NOMO-1 treated with dmso at 0.1 percent for 144 hours (cell line): ENCODE measurements around the gene ASB16.
A peak's percentile ranks its signal among the peaks of the same experiment; 100 is the strongest.
"Not testable (repeated sequence)": the region's sequence is repeated elsewhere in the genome, so short reads cannot be mapped to it uniquely, and the experiment has no call there.

Experiments used
- DNase-seq: peaks from one replicate; lab custom pipeline; 2025; ENCODE audit not compliant: unreplicated experiment; lab: John Stamatoyannopoulos, UW

The ASB16 gene, protein sequence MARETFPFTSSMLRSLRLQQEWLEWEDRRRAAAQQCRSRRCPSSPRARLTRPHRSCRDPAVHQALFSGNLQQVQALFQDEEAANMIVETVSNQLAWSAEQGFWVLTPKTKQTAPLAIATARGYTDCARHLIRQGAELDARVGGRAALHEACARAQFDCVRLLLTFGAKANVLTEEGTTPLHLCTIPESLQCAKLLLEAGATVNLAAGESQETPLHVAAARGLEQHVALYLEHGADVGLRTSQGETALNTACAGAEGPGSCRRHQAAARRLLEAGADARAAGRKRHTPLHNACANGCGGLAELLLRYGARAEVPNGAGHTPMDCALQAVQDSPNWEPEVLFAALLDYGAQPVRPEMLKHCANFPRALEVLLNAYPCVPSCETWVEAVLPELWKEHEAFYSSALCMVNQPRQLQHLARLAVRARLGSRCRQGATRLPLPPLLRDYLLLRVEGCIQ

DNA sequence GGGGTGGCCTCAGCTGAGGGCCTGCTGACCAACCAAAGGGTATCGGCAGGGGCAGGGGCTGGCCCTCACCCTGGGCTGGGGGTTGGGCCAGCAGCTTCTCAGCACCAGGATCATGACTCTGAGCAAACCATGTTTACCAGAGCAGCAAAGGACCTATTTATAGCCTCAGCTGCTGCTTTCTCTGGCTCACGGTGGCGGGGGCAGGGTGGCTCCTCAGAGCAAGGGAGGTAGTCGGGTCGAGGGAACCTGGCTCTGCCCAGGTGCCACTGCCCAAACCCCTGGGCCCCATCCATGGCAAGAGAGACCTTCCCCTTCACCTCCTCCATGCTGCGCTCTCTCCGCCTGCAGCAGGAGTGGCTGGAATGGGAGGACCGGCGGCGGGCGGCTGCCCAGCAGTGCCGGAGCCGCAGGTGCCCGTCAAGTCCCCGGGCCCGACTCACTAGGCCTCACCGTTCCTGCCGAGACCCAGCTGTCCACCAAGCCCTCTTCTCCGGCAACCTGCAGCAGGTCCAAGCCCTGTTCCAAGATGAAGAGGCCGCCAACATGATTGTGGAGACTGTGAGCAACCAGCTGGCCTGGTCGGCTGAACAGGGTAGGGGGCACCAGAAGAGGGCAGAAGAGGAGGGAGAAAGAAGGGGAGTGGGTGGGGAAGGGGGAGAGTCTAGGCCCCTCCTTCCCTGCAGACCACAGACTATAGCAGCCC is at the start of gene ASB16:
TSS of gene ASB16 (plus strand) at position 206 of the 703 bp plus-strand sequence. CDS start at position 292, 86 bp downstream.
- DNase-seq = no peak

DNA sequence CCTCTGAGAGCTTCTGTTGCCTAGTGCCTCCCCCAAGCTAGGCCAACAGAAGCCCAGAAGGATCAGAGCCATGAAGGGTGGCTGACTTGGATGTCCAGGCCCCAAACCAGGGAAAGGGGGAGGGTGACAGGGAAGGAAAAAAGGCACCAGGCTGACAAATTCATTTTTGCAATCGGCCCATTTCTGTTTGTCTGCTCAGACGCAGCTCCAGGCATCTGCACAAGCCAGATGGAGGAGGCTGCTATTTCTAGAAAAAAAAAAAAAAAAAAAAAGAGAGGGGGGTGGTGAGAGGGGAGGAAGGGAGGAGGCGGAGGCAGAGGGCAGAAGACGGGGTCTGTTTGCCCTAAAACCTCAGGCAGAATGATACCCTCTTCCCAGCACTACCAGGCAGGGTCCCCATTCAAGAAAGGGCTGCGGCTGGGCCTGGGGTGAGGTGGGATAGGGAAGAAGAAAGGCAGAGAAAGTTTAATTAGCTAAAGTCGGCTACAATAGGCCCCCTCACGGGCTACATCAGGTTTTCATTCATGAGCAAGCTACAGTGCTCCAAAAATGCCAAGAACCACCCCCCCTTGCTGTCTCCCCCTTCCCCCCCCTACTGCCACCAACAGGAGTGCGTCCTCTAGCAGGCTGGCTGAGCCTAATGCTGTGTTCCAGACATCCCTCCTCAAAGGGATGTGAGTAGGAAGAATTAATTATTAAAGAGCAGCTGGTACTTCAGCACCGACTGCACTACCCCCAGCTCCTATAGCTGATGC is 49.5 kb upstream of the ASB16 start:
- no peak for DNase-seq

DNA sequence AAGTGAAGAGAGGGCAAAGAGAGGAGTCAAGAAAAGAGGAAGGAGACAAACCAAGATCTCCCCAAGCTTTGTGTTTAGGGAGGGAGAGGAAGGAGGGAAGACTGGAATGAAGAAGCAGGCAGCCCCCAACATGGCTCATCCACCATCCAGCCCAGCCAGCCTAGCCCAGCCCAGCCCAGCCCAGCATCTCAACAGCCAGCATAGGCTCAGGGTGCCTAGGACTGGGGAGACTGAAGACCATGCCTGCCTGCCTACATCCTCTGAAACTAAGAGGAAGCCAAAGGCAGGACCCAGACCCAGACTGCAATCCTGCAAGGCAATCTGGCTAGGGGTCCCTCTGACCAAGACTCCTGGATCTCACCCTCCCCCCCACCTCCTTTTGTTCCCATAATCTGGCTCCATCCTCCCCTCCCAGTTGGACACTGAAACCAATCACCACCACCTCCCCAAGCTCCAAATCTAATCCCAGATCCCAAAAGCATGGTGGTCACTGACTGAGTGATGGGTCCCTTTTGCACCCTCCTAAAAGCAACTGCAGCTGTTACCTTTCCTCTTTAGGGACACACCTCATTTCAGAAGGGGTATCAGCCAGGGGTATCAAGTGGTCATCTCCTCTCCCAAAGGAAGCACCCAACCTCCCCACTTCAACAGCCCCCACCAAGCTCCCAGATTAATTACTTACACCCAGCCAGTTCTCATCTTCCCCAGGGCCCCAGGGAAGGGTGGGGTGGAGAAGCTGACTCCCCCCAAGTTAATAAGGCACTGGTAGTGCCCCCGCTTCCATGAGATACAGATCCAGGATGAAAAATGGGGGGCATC is 48.3 kb upstream of the ASB16 start:
- DNase-seq = no peak

DNA sequence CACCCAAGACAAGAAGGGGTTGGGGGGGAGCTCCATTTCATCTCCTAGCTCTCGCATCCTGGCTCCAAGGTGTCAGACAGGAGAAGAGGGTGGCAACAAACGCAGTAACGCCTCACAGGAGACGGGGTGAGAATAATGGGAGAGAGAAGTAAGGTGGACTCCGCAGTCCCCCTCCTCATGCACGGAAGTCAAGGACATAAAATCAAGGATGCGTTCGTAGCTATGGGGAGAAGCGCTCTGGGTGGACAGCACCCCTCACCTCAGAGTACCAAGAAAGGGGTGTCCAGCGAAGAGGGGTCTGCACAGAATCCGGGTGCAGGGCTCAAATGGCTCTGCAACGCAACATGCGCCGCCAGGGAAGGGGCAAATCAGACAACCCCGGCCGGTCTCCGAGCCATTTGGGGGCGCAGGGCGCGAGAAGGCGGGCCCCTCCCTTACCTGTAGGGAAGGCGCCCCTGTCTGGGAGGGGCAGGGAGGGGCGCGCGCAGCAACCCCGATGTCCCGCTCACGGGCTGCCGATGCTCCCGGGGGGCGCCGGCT is 47.6 kb upstream of the ASB16 start:
- DNase-seq = no peak

DNA sequence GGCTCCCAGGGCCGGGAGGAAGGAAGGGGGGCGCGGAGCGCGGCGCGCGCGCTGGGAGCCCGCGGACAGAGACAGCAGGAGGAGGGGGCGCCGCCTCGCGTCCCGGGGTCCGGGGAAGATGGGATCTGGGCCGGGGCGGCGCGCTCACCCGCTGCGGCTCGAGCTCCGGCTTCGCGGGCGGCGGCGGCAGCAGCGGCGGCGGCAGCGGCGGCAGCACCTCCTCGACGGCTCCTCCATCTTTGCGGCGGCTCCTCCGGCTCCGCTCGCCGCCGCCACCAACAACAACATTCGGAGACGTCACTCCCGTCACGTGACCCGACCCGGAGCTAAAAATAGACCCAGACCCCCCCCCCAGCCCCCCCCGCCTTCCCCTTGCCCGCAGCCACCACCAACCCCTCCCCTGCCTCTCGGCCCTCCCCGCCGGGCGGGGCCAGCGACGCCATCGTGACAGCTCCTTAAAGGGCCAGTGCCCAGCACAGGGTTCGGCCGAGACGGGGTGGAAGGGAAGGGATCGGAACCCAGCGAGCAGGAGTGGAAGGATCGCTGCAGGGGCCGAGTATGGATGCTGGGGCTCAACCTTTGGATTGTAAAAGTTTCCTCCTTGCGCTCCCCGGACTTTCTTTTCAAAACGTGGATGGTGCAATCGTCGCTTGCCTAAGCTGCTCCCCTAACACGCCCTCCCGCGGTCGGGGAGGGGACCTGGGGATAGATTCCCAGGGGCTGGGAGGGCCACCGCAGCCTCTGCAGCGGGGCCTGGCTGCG is 47.0 kb upstream of the ASB16 start, which contains the start of gene HDAC5:
TSS of gene HDAC5 (minus strand) at position 286 of the 762 bp plus-strand sequence. CDS start 6,126 bp downstream, outside the sequence.
- DNase-seq = peak; percentile 92

DNA sequence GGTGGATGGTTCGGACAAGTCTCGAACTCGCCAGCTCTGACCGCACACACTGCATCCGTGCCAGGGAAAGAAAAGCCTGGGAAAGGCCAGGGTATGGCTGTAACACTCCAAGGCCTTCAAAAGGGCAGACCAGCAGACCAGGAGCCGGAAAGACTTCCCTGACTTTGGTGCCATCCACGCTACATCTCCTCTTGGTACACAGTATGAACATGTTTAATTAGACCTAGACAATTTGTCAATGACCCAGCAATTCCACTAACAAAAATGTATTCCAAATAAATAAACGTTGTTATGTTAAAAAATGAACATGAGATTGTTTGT is 46.4 kb upstream of the ASB16 start:
- DNase-seq = no peak

DNA sequence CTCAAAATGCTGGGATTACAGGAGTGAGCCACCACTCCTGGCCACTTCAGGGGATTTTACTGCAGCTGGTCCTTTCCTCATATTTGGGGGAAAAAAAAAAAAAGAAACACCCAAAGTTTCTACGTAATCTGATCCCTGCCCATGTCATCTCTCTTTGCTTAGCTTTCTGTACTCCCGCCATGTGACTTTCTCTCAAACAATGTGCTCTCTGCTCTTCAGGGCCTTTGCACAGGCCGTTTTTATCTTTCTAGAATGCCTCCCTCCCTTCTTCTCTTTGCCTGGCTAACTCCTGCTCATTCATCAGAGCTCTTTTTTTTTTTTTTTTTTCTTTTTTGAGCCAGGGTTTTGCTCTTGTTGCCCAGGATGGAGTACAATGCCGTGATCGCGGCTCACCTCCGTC is 42.1 kb upstream of the ASB16 start:
- DNase-seq = no peak

DNA sequence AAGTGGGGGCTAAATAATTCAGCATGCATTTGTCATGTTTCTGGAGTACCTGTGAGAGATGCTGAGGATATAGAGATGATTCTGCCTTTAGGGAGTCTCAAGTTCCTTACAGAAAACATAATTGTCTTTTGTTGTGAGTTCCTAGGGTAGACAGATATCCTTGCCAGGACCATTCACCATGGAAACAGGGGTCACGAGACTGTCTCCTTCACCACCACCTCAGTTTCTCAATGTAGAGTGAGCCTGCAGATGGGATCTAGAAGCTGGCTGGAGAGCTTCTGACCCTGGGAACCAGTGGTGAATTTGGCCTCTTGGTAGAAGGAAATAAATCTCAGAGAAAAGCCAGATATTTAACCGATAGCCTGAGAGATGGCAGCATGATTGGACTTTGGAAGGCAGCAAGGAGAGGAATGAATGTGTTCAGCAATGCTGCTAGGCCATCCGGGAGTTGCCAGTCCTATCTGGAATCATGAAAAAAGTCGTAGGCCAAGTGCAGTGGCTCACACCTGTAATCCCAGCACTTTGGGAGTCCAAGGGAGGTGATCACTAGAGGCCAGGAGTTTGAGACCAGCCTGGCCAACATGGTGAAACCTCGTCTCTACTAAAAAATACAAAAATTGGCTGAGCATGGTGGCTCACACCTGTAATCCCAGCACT is 39.7 kb upstream of the ASB16 start:
- no peak for DNase-seq

DNA sequence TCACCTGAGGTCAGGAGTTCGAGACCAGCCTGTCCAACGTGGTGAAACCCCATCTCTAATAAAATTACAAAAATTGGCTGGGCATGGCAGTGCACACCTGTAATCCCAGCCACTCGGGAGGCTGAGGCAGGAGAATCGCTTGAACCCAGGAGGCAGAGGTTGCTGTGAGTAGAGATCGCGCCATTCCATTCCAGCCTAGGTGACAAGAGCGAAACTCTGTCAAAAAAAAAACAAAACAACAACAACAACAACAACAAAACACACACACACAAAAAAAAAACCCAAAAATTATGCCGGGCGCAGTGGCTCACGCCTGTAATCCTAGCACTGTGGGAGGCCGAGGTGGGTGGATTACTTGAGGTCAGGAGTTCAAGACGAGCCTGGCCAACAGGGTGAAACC is 39.1 kb upstream of the ASB16 start:
- DNase-seq = not testable (repeated sequence)

DNA sequence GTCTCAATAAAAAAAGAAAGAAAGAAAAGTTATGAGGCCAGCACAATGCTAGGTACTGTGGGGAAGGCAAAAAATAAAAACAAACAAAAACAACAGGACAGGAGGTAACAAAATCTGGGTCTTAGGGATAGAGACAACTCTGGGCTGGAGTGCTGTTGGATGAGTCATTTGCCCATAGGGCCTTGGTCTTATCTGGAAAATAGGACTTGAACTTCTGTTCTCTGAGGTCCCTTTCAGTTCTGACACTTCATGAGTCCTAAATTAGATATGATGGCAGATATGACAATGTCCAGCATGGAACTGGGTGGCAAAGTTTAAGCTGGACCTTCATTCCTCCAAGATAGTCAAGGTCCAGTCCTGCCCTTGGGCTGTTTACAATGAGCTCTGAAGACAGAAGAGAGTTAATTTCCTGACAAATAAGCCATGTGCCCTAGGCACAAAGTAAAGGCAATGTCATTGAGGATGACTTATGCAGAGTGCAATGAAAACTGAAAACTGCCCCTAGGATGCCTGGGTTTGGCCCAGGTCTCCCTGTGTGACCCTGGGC is 38.2 kb upstream of the ASB16 start:
- DNase-seq = no peak

DNA sequence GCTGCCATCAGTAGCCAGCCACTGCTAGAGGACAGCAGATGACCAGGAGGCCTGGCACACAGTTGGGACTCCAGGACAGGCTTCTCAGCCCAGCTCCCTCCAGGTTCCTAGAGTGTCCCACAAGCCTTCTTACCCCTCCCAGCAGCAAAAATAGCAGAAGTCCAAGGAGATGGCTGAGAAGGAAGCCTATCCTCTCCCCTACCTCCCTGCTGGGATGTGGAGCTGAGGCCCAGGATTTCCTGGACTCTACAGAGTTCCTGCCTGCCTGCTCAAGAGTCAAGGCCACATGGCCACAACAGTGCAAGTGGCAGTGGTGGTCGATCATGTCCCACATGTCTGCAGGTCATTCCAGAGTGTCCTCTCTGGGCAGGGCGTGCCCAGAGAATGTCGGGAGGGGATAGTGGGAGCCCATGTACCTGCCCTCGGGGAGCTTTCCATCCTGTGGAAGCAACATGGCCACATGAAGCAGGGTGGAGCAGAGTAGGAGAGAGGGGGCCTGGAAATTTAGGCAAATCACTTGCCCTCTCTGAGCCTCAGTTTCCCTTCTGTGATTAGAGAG is 36.5 kb upstream of the ASB16 start:
- DNase-seq = no peak

DNA sequence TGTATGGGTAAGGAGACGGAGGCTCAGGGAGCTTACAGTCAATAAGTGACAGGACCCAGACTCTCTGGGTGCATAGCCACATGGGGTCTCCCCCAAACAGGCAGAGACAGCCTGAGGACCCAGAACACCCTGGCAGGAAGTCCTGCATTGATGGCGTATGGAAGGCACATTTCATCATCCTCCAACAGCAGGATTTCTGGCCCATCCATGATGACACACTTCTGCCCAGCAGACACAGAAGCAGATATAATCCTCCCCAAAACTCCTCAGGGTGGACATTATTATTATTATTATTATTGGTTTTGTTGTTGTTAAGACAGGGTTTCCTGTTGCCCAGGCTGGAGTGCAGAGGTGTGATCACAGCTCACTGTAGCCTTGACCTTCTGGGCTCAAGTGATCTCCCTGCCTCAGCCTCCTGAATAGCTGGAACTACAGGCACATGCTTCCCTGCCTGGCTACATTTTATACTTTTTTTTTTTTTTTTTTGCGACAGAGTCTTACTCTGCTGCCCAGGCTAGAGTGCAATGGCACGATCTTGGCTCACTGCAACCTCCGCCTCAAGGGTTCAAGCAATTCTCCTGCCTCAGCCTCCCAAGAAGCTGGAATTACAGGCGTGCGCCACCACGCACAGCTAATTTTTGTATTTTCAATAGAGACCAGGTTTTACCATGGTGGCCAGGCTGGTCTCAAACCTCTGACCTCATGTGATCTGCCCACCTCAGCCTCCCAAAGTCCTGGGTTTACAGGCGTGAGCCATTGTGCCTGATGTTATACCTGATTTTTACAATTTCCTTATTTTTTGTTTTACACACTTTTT is 35.5 kb upstream of the ASB16 start:
- DNase-seq = no peak

DNA sequence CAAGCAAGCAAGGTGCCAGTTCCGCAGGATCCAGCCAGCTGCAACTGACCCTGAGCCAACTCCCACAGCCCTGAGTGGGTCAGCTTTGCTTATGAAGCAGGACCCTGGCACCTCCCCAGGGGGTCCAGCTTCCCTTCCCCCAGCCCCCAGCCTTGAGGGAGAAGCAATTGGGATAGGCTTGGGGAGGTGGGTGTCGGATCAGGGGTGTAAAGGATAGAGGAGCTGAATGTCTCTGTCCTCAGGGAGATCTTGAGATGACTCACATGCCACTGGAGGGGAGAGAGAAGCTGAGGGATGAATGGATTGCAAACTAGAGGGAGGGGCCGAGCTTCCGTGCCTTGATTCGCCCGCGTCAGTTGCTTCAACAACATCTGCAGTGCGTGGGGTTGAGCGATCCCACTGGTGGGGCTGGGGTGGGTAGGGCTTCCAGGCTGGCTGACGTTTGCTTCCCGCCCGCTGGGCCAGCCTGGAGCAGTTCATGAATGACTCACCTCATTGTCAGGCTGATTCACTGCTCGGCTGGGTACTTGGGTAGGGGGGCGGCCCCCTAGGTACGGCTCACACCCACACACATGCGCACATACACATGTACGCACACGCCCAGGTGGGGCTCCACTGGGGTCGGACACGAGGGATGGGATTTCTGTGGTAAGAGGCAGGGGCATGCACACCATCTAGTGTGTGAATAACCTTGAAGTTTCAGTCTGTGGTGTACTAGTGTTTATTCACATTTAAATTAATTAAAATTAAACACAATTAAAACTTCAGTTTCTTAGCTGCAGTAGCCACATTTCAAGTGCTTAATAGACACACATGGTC is 32.4 kb upstream of the ASB16 start:
- peak; percentile 39 for DNase-seq

DNA sequence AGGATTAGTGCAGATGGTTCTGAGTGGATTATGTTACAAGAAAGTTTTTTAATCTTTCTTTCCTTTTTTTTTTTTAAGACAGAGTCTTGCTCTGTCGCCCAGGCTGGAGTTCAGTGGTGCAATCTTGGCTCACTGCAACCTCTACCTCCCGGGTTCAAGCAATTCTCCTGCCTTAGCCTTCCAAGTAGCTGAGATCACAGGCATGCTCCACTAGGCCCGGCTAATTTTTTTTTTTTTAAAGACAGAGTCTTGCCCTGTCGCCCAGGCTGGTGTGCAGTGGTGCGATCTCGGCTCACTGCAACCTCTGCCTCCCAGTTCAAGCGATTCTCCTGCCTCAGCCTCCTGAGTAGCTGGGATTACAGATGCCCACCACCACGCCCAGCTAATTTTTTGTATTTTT is 26.6 kb upstream of the ASB16 start:
- not testable (repeated sequence) for DNase-seq

DNA sequence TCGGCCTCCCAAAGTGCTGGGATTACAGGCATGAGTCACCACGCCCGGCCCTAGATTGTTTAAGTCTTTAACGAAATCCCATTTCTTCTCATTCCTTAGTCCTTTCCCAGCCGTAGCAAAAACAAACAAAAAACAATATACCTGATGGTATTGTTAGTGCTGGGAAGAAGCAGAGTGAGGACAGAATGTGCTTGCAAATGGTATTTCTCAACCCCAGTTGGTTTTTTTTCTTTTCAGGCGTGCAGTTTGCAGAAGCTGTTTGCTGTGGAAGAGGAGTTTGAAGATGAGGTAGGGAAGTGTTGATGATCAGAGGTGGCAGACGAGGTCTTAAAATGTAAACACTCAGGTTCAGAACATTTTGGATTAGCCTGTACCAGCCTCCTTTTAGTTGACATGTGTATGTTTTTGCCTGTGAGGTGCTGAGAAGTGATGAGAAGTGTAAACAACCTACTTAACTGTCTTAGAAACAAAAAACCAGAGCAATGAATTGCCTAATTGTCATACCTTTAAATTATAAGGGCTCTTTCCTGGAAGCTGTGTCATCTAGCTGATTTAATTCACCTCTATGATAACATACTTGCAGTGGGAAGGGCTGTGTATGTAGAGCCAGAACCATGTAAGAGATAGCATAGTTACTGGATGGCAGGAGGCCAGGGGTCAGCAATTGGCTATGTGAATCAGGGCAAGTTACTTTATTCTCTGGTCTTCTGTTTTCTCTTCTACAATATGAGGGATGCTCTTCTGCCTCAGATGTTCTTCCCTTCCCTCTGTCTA is 25.4 kb upstream of the ASB16 start:
- DNase-seq = no peak
